SK-N-SH treated with all-trans-retinoic acid at 6 μM for 48 hours (cell line): Measurements from ENCODE around the gene EMC8.
"Not testable (repeated sequence)": the region's sequence is repeated elsewhere in the genome, so short reads cannot be mapped to it uniquely, and the experiment has no call there.

ENCODE experiments used
- ATAC-seq: fragments of 200-7000 bp; cut with Tn5 transposase; 3 replicates; pipeline ENCODE4 v1.9.1; 2020; ENCODE audit warnings: mild to moderate bottlenecking, moderate library complexity
- BACH2 ChIP-seq: fragments of 250-450 bp; sonication (Bioruptor Pico); IDR thresholded peaks from 2 replicates; pipeline ENCODE4 v1.9.0; 2021; ENCODE audit warnings: mild to moderate bottlenecking, borderline replicate concordance
- CREB5 ChIP-seq: fragments of 250-450 bp; sonication (Bioruptor Pico); IDR thresholded peaks from 2 replicates; pipeline ENCODE4 v1.5.1; 2020; ENCODE audit warnings: low read depth, mild to moderate bottlenecking, moderate library complexity
- CSDC2 ChIP-seq: fragments of 250-450 bp; sonication (Bioruptor Pico); IDR thresholded peaks from 2 replicates; pipeline ENCODE4 v1.5.0; 2020; ENCODE audit warnings: mild to moderate bottlenecking, moderate library complexity
- CSRNP3 ChIP-seq: fragments of 250-450 bp; sonication (Bioruptor Pico); IDR thresholded peaks from 2 replicates; pipeline ENCODE4 v1.5.1; 2021; ENCODE audit warnings: mild to moderate bottlenecking, moderate library complexity
- OSR1 ChIP-seq: fragments of 250-450 bp; sonication (Bioruptor Pico); IDR thresholded peaks from 2 replicates; pipeline ENCODE4 v1.8.0; 2022; ENCODE audit warnings: moderate library complexity, mild to moderate bottlenecking, inconsistent platforms
- PATZ1 ChIP-seq: fragments of 250-450 bp; sonication (Bioruptor Pico); IDR thresholded peaks from 2 replicates; pipeline ENCODE4 v1.8.0; 2020; ENCODE audit warnings: mild to moderate bottlenecking, moderate library complexity, borderline replicate concordance
- POU6F1 ChIP-seq: fragments of 250-450 bp; sonication (Bioruptor Pico); IDR thresholded peaks from 2 replicates; pipeline ENCODE4 v1.8.0; 2021; ENCODE audit warnings: low read depth, mild to moderate bottlenecking, moderate library complexity, borderline replicate concordance
- PPARA ChIP-seq: fragments of 250-450 bp; sonication (Bioruptor Pico); IDR thresholded peaks from 2 replicates; pipeline ENCODE4 v1.5.0; 2020; ENCODE audit warnings: mild to moderate bottlenecking, borderline replicate concordance
- RARB ChIP-seq: fragments of 250-450 bp; sonication (Bioruptor Pico); IDR thresholded peaks from 2 replicates; pipeline ENCODE4 v1.8.0; 2021; ENCODE audit warnings: mild to moderate bottlenecking, moderate library complexity
- SNAI2 ChIP-seq: fragments of 250-450 bp; sonication (Bioruptor Pico); IDR thresholded peaks from 2 replicates; pipeline ENCODE4 v1.5.0; 2020; ENCODE audit warnings: mild to moderate bottlenecking, moderate library complexity
- TCF4 ChIP-seq: fragments of 250-450 bp; sonication (Bioruptor Pico); IDR thresholded peaks from 2 replicates; pipeline ENCODE4 v1.8.0; 2021; ENCODE audit warnings: mild to moderate bottlenecking, moderate library complexity, borderline replicate concordance
- TOX ChIP-seq: fragments of 250-450 bp; sonication (Bioruptor Pico); IDR thresholded peaks from 2 replicates; pipeline ENCODE4 v1.8.0; 2021; ENCODE audit warnings: mild to moderate bottlenecking, moderate library complexity, borderline replicate concordance
- TSHZ2 ChIP-seq: fragments of 250-450 bp; sonication (Bioruptor Pico); IDR thresholded peaks from 2 replicates; pipeline ENCODE4 v1.5.0; 2020; ENCODE audit warnings: mild to moderate bottlenecking, moderate library complexity
- ZC3H10 ChIP-seq: fragments of 250-450 bp; sonication (Bioruptor Pico); IDR thresholded peaks from 2 replicates; pipeline ENCODE4 v1.5.1; 2021; ENCODE audit warnings: mild to moderate bottlenecking, moderate library complexity
- ZFP30 ChIP-seq: fragments of 450-650 bp; formaldehyde crosslinking; IDR thresholded peaks from 2 replicates; pipeline ENCODE4 v1.5.0; 2022; ENCODE audit warnings: mild to moderate bottlenecking, moderate library complexity
- ZNF70 ChIP-seq: fragments of 450-650 bp; formaldehyde crosslinking; IDR thresholded peaks from 2 replicates; pipeline ENCODE4 v1.5.0; 2020; ENCODE audit warnings: mild to moderate bottlenecking, moderate library complexity
- ZNF8 ChIP-seq: fragments of 450-650 bp; formaldehyde crosslinking; IDR thresholded peaks from 2 replicates; pipeline ENCODE4 v1.5.0; 2020; ENCODE audit warnings: mild to moderate bottlenecking, moderate library complexity

EMC8 gene

GRCh38 chr16:85839681-85840240 is 40.4 kb upstream of the EMC8 start (continued):
- no peak for TF ChIP-seq CSRNP3 (CRISPR knock-in tag)

- TF ChIP-seq ZC3H10 (CRISPR knock-in tag) (no peak), BACH2 (CRISPR knock-in tag) (no peak), POU6F1 (CRISPR knock-in tag) (no peak), OSR1 (no peak), CSDC2 (CRISPR knock-in tag) (no peak), CSRNP3 (CRISPR knock-in tag) (no peak), TSHZ2 (no peak), ZFP30 (CRISPR knock-in tag) (no peak), ZNF8 (CRISPR knock-in tag) (no peak), PATZ1 (CRISPR knock-in tag) (no peak), TOX (CRISPR knock-in tag) (no peak)
Observed at GRCh38 chr16:85838876-85839585, 39.7 kb upstream of the EMC8 start.

GRCh38 chr16:85838381-85838780 is 39.0 kb upstream of the EMC8 start:
- no peak for TF ChIP-seq PPARA (CRISPR knock-in tag)
- TF ChIP-seq CSDC2 (CRISPR knock-in tag) = no peak
- no peak for TF ChIP-seq OSR1
- no peak for TF ChIP-seq ZNF70 (CRISPR knock-in tag)
- no peak for TF ChIP-seq ZC3H10 (CRISPR knock-in tag)
- TF ChIP-seq CREB5 (CRISPR knock-in tag) = no peak
- no peak for TF ChIP-seq TCF4 (CRISPR knock-in tag)
- no peak for TF ChIP-seq SNAI2 (CRISPR knock-in tag)
- no peak for TF ChIP-seq ZFP30 (CRISPR knock-in tag)
- no peak for TF ChIP-seq TSHZ2
- TF ChIP-seq RARB (CRISPR knock-in tag) = no peak
- no peak for ATAC-seq

More at GRCh38 chr16:85838876-85839585, 39.7 kb upstream of the EMC8 start:
- no peak for ATAC-seq

- not testable (repeated sequence) for ATAC-seq
Observed at GRCh38 chr16:85837654-85838053, 38.3 kb upstream of the EMC8 start.
